Fibroblast of pulmonary artery (primary cell): Measurements from ENCODE around the gene ACVR1B.

Source experiments
- DNase-seq: peaks from one replicate; pipeline ENCODE4 v3.0.0-alpha.2; 2010; ENCODE audit warnings: low read depth
- H3K4me3 ChIP-seq: replicated peaks from 2 replicates; pipeline ENCODE4 v1.5.1; 2011; ENCODE audit warnings: low read depth, mild to moderate bottlenecking, control low read depth, low read length, moderate library complexity
- TF ChIP-seq, protein P1 (sequence below): IDR thresholded peaks from 2 replicates; pipeline ENCODE4 v1.5.1; 2011; ENCODE audit warnings: mild to moderate bottlenecking, control low read depth, low read length, inconsistent platforms; ENCODE audit errors: missing control alignments

The ACVR1B gene

GRCh38 chr12:51907856-51908425, 43.6 kb upstream of the ACVR1B start:
- peak overlapping the region; percentile 67 for H3K4me3 ChIP-seq
- DNase-seq = no peak
- TF ChIP-seq, protein P1, sequence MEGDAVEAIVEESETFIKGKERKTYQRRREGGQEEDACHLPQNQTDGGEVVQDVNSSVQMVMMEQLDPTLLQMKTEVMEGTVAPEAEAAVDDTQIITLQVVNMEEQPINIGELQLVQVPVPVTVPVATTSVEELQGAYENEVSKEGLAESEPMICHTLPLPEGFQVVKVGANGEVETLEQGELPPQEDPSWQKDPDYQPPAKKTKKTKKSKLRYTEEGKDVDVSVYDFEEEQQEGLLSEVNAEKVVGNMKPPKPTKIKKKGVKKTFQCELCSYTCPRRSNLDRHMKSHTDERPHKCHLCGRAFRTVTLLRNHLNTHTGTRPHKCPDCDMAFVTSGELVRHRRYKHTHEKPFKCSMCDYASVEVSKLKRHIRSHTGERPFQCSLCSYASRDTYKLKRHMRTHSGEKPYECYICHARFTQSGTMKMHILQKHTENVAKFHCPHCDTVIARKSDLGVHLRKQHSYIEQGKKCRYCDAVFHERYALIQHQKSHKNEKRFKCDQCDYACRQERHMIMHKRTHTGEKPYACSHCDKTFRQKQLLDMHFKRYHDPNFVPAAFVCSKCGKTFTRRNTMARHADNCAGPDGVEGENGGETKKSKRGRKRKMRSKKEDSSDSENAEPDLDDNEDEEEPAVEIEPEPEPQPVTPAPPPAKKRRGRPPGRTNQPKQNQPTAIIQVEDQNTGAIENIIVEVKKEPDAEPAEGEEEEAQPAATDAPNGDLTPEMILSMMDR = no peak

DNA sequence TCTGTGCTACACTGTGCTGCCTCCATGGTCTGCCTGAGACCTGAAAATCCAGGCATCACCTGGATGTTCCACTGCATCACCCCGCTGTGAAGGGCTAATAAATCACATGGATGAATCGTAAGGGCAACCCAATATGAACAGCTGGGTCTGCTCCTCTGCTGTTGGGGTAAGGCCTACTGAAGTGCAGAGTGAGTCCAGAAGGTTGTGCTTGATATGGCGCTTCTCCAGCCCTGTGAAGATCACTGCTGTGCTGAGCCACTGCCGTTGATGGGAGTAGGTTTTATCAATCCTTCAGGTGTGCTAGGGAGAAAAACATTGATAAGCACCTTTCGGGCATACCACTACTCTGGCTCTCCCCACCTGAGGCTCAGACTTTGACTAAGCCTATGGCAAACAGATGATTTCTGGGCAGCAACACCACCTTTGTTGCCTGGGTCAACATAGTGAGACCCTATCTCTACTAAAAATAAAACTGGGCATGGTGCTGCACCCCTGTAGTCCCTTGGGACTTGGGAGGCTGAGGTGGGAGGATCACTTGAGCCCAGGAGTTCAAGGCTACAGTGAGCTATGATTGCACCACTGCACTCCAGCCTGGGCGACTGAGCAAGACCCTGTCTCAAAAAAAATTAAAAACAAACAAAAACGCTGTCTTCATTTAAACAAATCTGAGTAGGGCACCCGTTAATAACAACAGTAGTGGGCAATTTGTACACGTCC, 42.5 kb upstream of the ACVR1B start:
- DNase-seq = no peak
- H3K4me3 ChIP-seq = peak overlapping the region; percentile 67
- TF ChIP-seq, protein P1 = no peak

DNA sequence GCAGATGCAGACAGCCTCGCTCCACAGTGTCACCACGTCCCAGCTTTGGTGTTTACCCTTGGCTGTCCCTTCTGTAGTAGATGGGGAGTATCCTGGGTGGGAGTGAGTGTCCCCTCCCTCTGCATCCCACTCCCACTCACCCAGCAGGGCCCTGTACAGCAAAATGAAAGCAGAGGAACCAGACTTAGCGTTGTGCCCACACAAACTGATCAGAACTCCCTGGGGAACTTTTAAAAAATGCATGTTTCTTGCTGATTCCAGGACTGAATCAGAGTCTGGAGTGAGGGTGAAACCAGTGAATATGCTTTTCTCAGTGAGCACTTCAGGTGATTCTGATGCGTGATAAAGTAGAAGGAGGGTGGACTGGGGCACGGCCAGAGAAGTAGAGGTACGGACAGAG, 41.3 kb upstream of the ACVR1B start:
- no peak for DNase-seq
- H3K4me3 ChIP-seq = peak overlapping the region; percentile 19
- TF ChIP-seq, protein P1 = no peak

DNA sequence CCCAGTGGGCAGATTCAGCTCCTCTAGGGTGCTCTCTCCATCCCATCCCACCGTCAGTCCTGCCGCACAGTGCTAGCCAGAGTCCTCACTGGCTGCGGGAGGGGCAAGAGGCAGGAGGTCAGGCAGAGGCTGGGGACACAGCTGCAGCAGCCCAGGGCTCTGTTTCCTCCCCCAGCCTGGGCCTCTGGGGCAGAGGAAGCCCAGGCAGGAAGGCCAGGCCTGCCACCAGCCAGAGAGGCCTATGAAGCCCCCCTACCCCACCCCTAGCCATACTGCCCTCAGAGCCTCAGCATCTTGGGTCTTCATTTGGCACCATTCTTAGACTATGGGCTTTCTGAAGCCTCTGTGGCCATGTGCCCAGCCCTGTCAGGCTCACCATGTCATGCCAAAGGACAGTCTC, 40.8 kb upstream of the ACVR1B start:
- DNase-seq = no peak
- H3K4me3 ChIP-seq = no peak overlapping the region
- TF ChIP-seq, protein P1 = no peak

- TF ChIP-seq, protein P1 = no peak
- no peak for DNase-seq
- H3K4me3 ChIP-seq = no peak overlapping the region
Observed at GRCh38 chr12:51911307-51911706, 40.2 kb upstream of the ACVR1B start.

DNA sequence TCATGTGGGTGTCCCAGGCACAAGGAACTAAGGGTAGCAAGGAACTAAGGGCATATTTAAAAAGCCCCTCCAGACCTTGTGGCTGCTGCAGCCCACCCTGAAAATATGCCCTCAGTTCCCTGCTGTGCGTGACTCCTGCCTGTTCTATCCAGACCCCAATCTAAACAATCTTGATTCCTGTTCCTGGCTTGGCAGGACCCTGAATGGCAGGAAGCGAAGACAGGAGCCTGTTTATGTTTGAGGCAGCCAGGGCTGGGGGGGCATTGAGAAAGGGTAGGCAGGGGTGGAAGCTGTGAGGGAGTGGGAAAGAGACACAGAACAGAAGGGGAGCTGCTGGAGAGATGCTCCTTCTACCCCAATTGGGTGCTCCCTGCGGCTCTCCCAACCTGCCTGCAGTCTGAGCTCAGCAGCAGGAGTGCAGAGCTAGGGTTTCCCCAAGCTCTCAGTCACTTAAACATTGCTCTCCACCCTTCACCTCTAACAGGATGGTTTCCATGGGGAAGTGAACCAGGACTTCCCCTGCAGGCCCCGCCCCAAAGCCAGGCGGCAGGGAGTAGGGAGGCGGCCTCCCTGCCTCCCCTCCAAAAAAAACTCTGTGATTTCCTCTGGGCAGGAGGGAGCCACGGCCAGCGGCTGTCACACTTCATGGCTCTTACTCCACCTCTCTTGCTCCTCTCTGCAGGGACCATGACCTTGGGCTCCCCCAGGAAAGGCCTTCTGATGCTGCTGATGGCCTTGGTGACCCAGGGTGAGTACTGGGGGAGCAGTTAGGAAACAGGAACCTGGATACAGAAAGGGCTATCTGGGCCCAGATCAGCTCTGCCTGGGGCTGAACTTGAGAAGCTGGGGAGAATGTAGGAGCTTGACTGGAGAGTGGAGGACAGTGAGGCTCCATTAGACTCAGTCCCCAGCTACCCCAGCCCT, 39.4 kb upstream of the ACVR1B start:
- DNase-seq = peak; percentile 56
- TF ChIP-seq, protein P1 = no peak
- H3K4me3 ChIP-seq = no peak overlapping the region
